GM23338 (cell line): Measurements from ENCODE around the gene BAIAP2. TPM values are rescaled to one million over a fixed set of nuclear protein-coding genes. Genes with fewer than 3 reads are reported as not detected.
A peak's percentile ranks its signal among the peaks of the same experiment; 100 is the strongest.

Source experiments
- ATAC-seq: fragments of 200-7000 bp; cut with Tn5 transposase; 3 replicates; pipeline ENCODE4 v1.9.1; 2020
- DNase-seq: peaks from one replicate; pipeline ENCODE4 v3.0.0-alpha.2; 2015; ENCODE audit warnings: low spot score
- H2AFZ ChIP-seq: fragments of 200-600 bp; sonication (generic); 2 replicates; pipeline ENCODE4 v1.8.0; 2016; ENCODE audit warnings: antibody characterized with exemption, mild to moderate bottlenecking, moderate library complexity
- H3F3A ChIP-seq: fragments of 200-600 bp; sonication (generic); replicated peaks from 2 replicates; pipeline ENCODE4 v1.8.0; 2017; ENCODE audit warnings: antibody characterized with exemption, mixed run types, low read depth
- H3K27ac ChIP-seq: fragments of 200-600 bp; sonication (generic); 2 replicates; pipeline ENCODE4 v1.6.1; 2016; ENCODE audit warnings: low read depth
- H3K27me3 ChIP-seq: fragments of 200-600 bp; sonication (generic); 2 replicates; pipeline ENCODE4 v1.8.0; 2016; ENCODE audit warnings: mild to moderate bottlenecking, mixed run types, moderate library complexity; ENCODE audit not compliant: insufficient read depth
- H3K36me3 ChIP-seq: fragments of 200-600 bp; sonication (generic); 2 replicates; pipeline ENCODE4 v1.8.0; 2016; ENCODE audit warnings: mild to moderate bottlenecking; ENCODE audit not compliant: insufficient read depth
- H3K4me1 ChIP-seq: fragments of 200-600 bp; sonication (generic); 2 replicates; pipeline ENCODE4 v1.8.0; 2016; ENCODE audit warnings: mild to moderate bottlenecking, moderate library complexity; ENCODE audit not compliant: insufficient read depth
- H3K4me2 ChIP-seq: fragments of 200-600 bp; sonication (generic); 2 replicates; pipeline ENCODE4 v1.7.1; 2017; ENCODE audit warnings: mixed run types
- H3K4me3 ChIP-seq: fragments of 200-600 bp; sonication (generic); 2 replicates; pipeline ENCODE4 v1.6.1; 2016; ENCODE audit warnings: mixed run types
- H3K79me2 ChIP-seq: fragments of 200-600 bp; sonication (generic); replicated peaks from 2 replicates; pipeline ENCODE4 v1.8.0; 2017; ENCODE audit warnings: mild to moderate bottlenecking; ENCODE audit not compliant: insufficient read depth
- H3K9me2 ChIP-seq: fragments of 200-600 bp; sonication (generic); 2 replicates; pipeline ENCODE4 v1.8.0; 2017; ENCODE audit not compliant: insufficient read depth
- H4K20me1 ChIP-seq: fragments of 200-600 bp; sonication (generic); replicated peaks from 2 replicates; pipeline ENCODE4 v1.8.0; 2017; ENCODE audit warnings: mild to moderate bottlenecking; ENCODE audit not compliant: insufficient read depth
- H3K27ac Mint-ChIP-seq: 2 replicates; pipeline ENCODE4 v1.8.0; 2020; ENCODE audit warnings: inconsistent platforms, mild to moderate bottlenecking, moderate library complexity, mixed read lengths
- H3K27me3 Mint-ChIP-seq: 3 replicates; pipeline ENCODE4 v1.8.0; 2022; ENCODE audit warnings: low read depth, mild to moderate bottlenecking, moderate library complexity, mixed read lengths, inconsistent platforms; ENCODE audit not compliant: insufficient read depth, poor library complexity
- H3K36me3 Mint-ChIP-seq: 3 replicates; pipeline ENCODE4 v1.8.0; 2021; ENCODE audit warnings: low read depth, mild to moderate bottlenecking, inconsistent platforms, moderate library complexity, mixed read lengths
- H3K4me1 Mint-ChIP-seq: 3 replicates; pipeline ENCODE4 v1.8.0; 2020; ENCODE audit warnings: mild to moderate bottlenecking, inconsistent platforms, mixed read lengths
- H3K4me3 Mint-ChIP-seq: 3 replicates; pipeline ENCODE4 v1.8.0; 2021; ENCODE audit warnings: moderate library complexity, mild to moderate bottlenecking, inconsistent platforms, mixed read lengths
- H3K9me3 Mint-ChIP-seq: 3 replicates; pipeline ENCODE4 v1.8.0; 2020; ENCODE audit warnings: moderate library complexity, mild to moderate bottlenecking, inconsistent platforms, mixed read lengths
- CREB1 ChIP-seq: fragments of 250-450 bp; sonication (Bioruptor Pico); IDR thresholded peaks from 2 replicates; pipeline ENCODE4 v1.5.0; 2020; ENCODE audit warnings: low read depth, mild to moderate bottlenecking, moderate library complexity
- CTCF ChIP-seq, 2 experiments: fragments of 200-600 bp in 1 of 2; sonication (generic) in 1 of 2; conservative IDR thresholded peaks; 2 replicates each; pipeline versions ENCODE4 v1.5.1 to v1.6.1; 2016 to 2017; ENCODE audit warnings: antibody characterized with exemption in 2 of 2, low read depth in 2 of 2, mild to moderate bottlenecking in 2 of 2, moderate library complexity in 1 of 2
- ETS1 ChIP-seq: IDR thresholded peaks from 2 replicates; pipeline ENCODE4 v1.6.1; 2016; ENCODE audit warnings: antibody characterized with exemption
- EZH2 ChIP-seq: fragments of 200-600 bp; sonication (generic); IDR thresholded peaks from one replicate; pipeline ENCODE4 v1.8.0; 2017; ENCODE audit warnings: antibody characterized with exemption, mild to moderate bottlenecking, low read depth; ENCODE audit not compliant: unreplicated experiment
- EZH2phosphoT487 ChIP-seq: fragments of 200-600 bp; sonication (generic); IDR thresholded peaks from one replicate; pipeline ENCODE4 v1.8.1; 2018; ENCODE audit warnings: antibody characterized with exemption; ENCODE audit not compliant: unreplicated experiment
- JUNB ChIP-seq: IDR thresholded peaks from one replicate; pipeline ENCODE4 v1.6.1; 2016; ENCODE audit warnings: antibody characterized with exemption; ENCODE audit not compliant: unreplicated experiment
- NANOG ChIP-seq: IDR thresholded peaks from 2 replicates; pipeline ENCODE4 v1.6.1; 2016; ENCODE audit warnings: antibody characterized with exemption, borderline replicate concordance
- POLR2AphosphoS5 ChIP-seq: IDR thresholded peaks from 2 replicates; pipeline ENCODE4 v1.6.1; 2016; ENCODE audit warnings: antibody characterized with exemption, low read depth
- REST ChIP-seq: IDR thresholded peaks from one replicate; pipeline ENCODE4 v1.6.1; 2018; ENCODE audit warnings: antibody characterized with exemption; ENCODE audit not compliant: unreplicated experiment
- STAT1 ChIP-seq: IDR thresholded peaks from one replicate; pipeline ENCODE4 v1.6.1; 2016; ENCODE audit warnings: antibody characterized with exemption; ENCODE audit not compliant: unreplicated experiment
- ZNF114 ChIP-seq: fragments of 250-450 bp; sonication (Bioruptor Pico); IDR thresholded peaks from 2 replicates; pipeline ENCODE4 v1.5.0; 2020; ENCODE audit warnings: mild to moderate bottlenecking, moderate library complexity
- ZNF331 ChIP-seq: fragments of 250-450 bp; sonication (Bioruptor Pico); IDR thresholded peaks from 2 replicates; pipeline ENCODE4 v1.5.0; 2020; ENCODE audit warnings: low read depth, mild to moderate bottlenecking, moderate library complexity
- ZNF462 ChIP-seq: fragments of 250-450 bp; sonication (Bioruptor Pico); IDR thresholded peaks from 2 replicates; pipeline ENCODE4 v1.5.0; 2020; ENCODE audit warnings: mild to moderate bottlenecking, moderate library complexity
- polyA plus RNA-seq: library from polyadenylated mRNA; unstranded; fragments of >200 nt; fragmentation: Nextera tagmentation; extraction: Ambion mirVana; gene quantifications from 2 replicates; pipeline ENCODE4 v1.2.1, GENCODE V29; 2016
- total RNA-seq: library from RNA; depleted of rRNA; stranded (reverse); fragments of >200 nt; shearing (Covaris generic); gene quantifications from 2 replicates; pipeline ENCODE4 v1.2.3, GENCODE V29; 2014

The BAIAP2 gene
- total and polyA plus RNA-seq, 2 experiments from 2014 or later, result 21.7 to 22.7 TPM

- Mint-ChIP-seq H3K27me3 (peaks cover 4% of the 10 kb centered on the region), H3K9me3 (no peaks in the 10 kb centered on the region), H3K4me3 (no peak overlapping the region), H3K4me1 (no peaks in the 10 kb centered on the region), H3K36me3 (no peaks in the 10 kb centered on the region), H3K27ac (no peak overlapping the region)
- Histone ChIP-seq H3K4me1 (no peaks in the 10 kb centered on the region), H3K9me2 (no peaks in the 10 kb centered on the region), H4K20me1 (no peaks in the 10 kb centered on the region), H3K4me3 (no peak overlapping the region), H3K4me2 (no peak overlapping the region), H3K27ac (no peak overlapping the region), H3K79me2 (no peaks in the 10 kb centered on the region), H2AFZ (no peak overlapping the region), H3K27me3 (no peaks in the 10 kb centered on the region), H3F3A (no peaks in the 10 kb centered on the region), H3K36me3 (no peaks in the 10 kb centered on the region)
- no peak for TF ChIP-seq NANOG
- no peak for TF ChIP-seq ZNF331 (CRISPR knock-in tag)
- no peak for TF ChIP-seq JUNB
- no peak for TF ChIP-seq ZNF462 (CRISPR knock-in tag)
- TF ChIP-seq STAT1, result no peak
- TF ChIP-seq ETS1, result no peak
- TF ChIP-seq REST, result no peak
- TF ChIP-seq CREB1 (CRISPR knock-in tag), result no peak
- TF ChIP-seq ZNF114 (CRISPR knock-in tag), result no peak
- TF ChIP-seq EZH2, result no peak
- TF ChIP-seq CTCF (conservative IDR thresholded peaks at IDR 0.05; ENCODE audit: low read depth in 2 of 2), result no peak
- no peak for TF ChIP-seq EZH2phosphoT487
- no peak for TF ChIP-seq POLR2AphosphoS5
- ATAC-seq, result peak; percentile 51
- DNase-seq, result peak; percentile 49
Measured at GRCh38 chr17:81131486-81132196, 96.7 kb downstream of the BAIAP2 start.
